Uterus (tissue), 4 donors: ENCODE results near the gene OR5C1. TPM values are rescaled to one million over a fixed set of nuclear protein-coding genes. Genes with fewer than 3 reads are reported as not detected.
A peak's percentile ranks its signal among the peaks of the same experiment; 100 is the strongest.
"Not testable (repeated sequence)": the region's sequence is repeated elsewhere in the genome, so short reads cannot be mapped to it uniquely, and the experiment has no call there.

Source experiments
- DNase-seq, 2 donors: peaks; one replicate each; pipeline ENCODE4 v3.0.0-alpha.2; 2019 to 2020
- H3K27ac ChIP-seq, 2 donors: fragments of 200-600 bp; sonication (generic); 1 replicate in 1 of 2; 2 replicates in 1 of 2; pipeline ENCODE4 v1.5.1; 2016 to 2018
- H3K27me3 ChIP-seq, 2 donors: fragments of 200-600 bp; sonication (generic); one replicate each; pipeline ENCODE4 v1.5.1; 2018 to 2019; ENCODE audit warnings: control low read depth in 1 of 2
- H3K36me3 ChIP-seq, 2 donors: fragments of 200-600 bp; sonication (generic); one replicate each; pipeline ENCODE4 v1.5.1; 2019; ENCODE audit warnings: control low read depth in 1 of 2
- H3K4me1 ChIP-seq, 2 donors: fragments of 200-600 bp; sonication (generic); one replicate each; pipeline ENCODE4 v1.5.1; 2018 to 2019; ENCODE audit warnings: control low read depth in 1 of 2
- H3K4me3 ChIP-seq, 2 donors: fragments of 200-600 bp; sonication (generic); 1 replicate in 1 of 2; 2 replicates in 1 of 2; pipeline ENCODE4 v1.5.1; 2018 to 2019; ENCODE audit warnings: mild to moderate bottlenecking in 1 of 2
- H3K9me3 ChIP-seq, 2 donors: fragments of 200-600 bp; sonication (generic); one replicate each; pipeline ENCODE4 v1.5.1; 2019; ENCODE audit warnings: control low read depth in 1 of 2
- CTCF ChIP-seq, 4 experiments: fragments of 200-600 bp in 2 of 4; fragments of 450-650 bp in 2 of 4; sonication (generic) in 2 of 4; IDR thresholded peaks; one replicate each; pipeline ENCODE4 v1.5.1; 2016 to 2019; ENCODE audit warnings: antibody characterized with exemption in 4 of 4, mild to moderate bottlenecking in 2 of 4, moderate library complexity in 1 of 4
- POLR2A ChIP-seq, 2 donors: fragments of 450-650 bp; IDR thresholded peaks; one replicate each; pipeline ENCODE4 v1.6.1; 2016; ENCODE audit warnings: antibody characterized with exemption in 2 of 2, mild to moderate bottlenecking in 1 of 2, moderate library complexity in 1 of 2
- intact Hi-C: fragments of 100-400 bp; cut with DNase I; formaldehyde crosslinking; loops from one replicate; pipeline ENCODE4 v1.15.1; 2023; ENCODE audit warnings: low total_unique reads
- total RNA-seq, 4 donors: library from RNA; depleted of rRNA in 3 of 4; stranded (reverse); fragments of >200 nt in 3 of 4; gene quantifications; one replicate each; pipeline versions ENCODE4 v1.1.0 to v1.2.4, GENCODE V29; 2014 to 2023
- donor health status: DM: yes; HTN: yes; CAD: no.

Gene OR5C1
- total RNA-seq, 4 donors from 2014 or later = not detected

- Histone ChIP-seq H3K36me3 (no peaks in the 10 kb centered on the region), H3K9me3 (no peaks in the 10 kb centered on the region)
Measured at GRCh38 chr9:122822938-122823337, 34.2 kb downstream of the OR5C1 start.

GRCh38 chr9:122827761-122828093, 39.0 kb downstream of the OR5C1 start:
- Histone ChIP-seq H3K27me3 (no peaks in the 10 kb centered on the region), H3K36me3 (no peaks in the 10 kb centered on the region), H3K4me3 (peak overlapping the region; percentile 92), H3K4me1 (peaks cover 8 to 10% of the 10 kb centered on the region in 2 donors), H3K9me3 (no peaks in the 10 kb centered on the region), H3K27ac (peak overlapping the region; percentile 96 to 97)
- intact Hi-C loops = no loop called here
- DNase-seq = no peak
- TF ChIP-seq CTCF (IDR thresholded peaks at IDR 0.05) (no peak), POLR2A (IDR thresholded peaks at IDR 0.05) (no peak)

More at GRCh38 chr9:122822938-122823337, 34.2 kb downstream of the OR5C1 start:
- Histone ChIP-seq H3K27ac (peak overlapping the region; percentile 44 to 56), H3K4me1 (peaks cover 8 to 10% of the 10 kb centered on the region in 2 donors), H3K27me3 (no peaks in the 10 kb centered on the region), H3K4me3 (no peak overlapping the region)
- intact Hi-C loops = no loop called here
- TF ChIP-seq POLR2A (IDR thresholded peaks at IDR 0.05) (no peak), CTCF (IDR thresholded peaks at IDR 0.05) (no peak)
- no peak for DNase-seq

DNA sequence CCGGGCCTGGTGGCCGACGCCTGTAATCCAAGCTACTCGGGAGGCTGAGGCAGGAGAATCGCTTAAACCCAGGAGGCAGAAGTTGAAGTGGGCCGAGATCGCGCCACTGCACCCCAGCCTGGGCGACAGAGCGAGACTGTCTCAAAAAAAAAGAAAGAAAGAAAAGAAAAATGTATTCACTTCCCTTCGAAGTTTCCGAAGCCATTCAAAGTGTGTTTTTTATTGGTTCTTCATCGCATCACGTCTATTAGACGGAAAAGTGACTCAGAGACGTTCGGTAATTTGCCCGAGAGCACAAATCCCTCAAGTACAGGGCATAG, 40.2 kb downstream of the OR5C1 start:
- intact Hi-C loops, H3K27me3 ChIP-seq, H3K36me3 ChIP-seq, DNase-seq, H3K4me1 ChIP-seq, H3K9me3 ChIP-seq: not testable (repeated sequence)
- Histone ChIP-seq H3K4me3 (peak overlapping the region; percentile 92), H3K27ac (peak overlapping the region; percentile 96 to 97)

DNA sequence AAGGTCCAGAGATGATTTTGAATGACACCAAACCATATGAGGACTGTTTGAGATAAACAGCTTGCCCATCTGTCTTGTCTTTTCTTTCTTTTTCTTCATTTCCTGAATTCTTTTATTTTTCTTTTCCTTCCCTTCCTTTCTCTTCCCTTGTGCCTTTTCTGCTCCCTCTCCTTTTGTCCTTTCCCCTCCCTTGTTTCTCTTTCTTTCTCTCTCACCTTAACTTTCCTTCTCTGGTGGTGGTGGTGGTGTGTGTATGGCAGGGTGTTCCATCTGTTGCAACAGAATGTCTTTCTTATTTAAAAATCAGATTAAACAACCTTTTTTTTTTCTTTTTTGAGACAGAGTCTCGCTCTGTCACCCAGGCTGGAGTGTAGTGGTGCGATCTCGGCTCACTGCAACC, 43.5 kb downstream of the OR5C1 start:
- intact Hi-C loops = no loop called here
- peaks cover 0 to 2% of the 10 kb centered on the region in 2 donors for H3K4me1 ChIP-seq
- H3K4me3 ChIP-seq = no peak overlapping the region
- H3K36me3 ChIP-seq = no peaks in the 10 kb centered on the region
- no peak for DNase-seq
- H3K27ac ChIP-seq = no peak overlapping the region
- H3K27me3 ChIP-seq = no peaks in the 10 kb centered on the region
- TF ChIP-seq CTCF (IDR thresholded peaks at IDR 0.05) (no peak), POLR2A (IDR thresholded peaks at IDR 0.05) (no peak)
- no peaks in the 10 kb centered on the region for H3K9me3 ChIP-seq

DNA sequence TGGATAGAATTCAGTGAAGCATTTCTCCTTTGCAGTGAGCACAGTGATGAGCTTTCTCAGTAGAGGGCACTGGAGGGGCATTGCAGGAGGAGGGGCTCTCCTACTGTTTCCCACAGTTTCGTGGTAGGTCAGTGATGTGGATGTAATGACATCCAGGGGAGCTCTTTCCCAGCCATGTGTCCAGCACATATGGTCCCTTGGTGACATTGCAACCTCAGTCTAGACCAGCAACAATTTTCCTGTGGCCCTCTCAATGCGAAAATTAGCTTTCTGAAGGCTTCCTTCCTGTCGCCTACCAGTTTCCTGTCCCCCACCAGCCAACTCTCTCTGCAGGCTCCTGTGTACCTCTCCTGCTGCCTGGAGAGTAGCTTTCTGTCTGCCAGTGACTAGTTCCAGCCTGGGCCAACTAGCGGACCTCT, 46.6 kb downstream of the OR5C1 start:
- no peak overlapping the region for H3K27ac ChIP-seq
- no peak overlapping the region for H3K4me3 ChIP-seq
- H3K4me1 ChIP-seq = no peaks in the 10 kb centered on the region
- no peaks in the 10 kb centered on the region for H3K9me3 ChIP-seq
- no peaks in the 10 kb centered on the region for H3K27me3 ChIP-seq
- TF ChIP-seq POLR2A (IDR thresholded peaks at IDR 0.05) (no peak), CTCF (IDR thresholded peaks at IDR 0.05) (no peak)
- intact Hi-C loops = no loop called here
- no peak for DNase-seq
- H3K36me3 ChIP-seq = no peaks in the 10 kb centered on the region

GRCh38 chr9:122837266-122837850, 48.6 kb downstream of the OR5C1 start:
- no peak overlapping the region for H3K4me3 ChIP-seq
- TF ChIP-seq CTCF (IDR thresholded peaks at IDR 0.05) (no peak), POLR2A (IDR thresholded peaks at IDR 0.05) (no peak)
- no peak for DNase-seq
- intact Hi-C loops = no loop called here
- H3K27me3 ChIP-seq = no peaks in the 10 kb centered on the region
- H3K9me3 ChIP-seq = no peaks in the 10 kb centered on the region
- no peak overlapping the region for H3K27ac ChIP-seq
- no peaks in the 10 kb centered on the region for H3K36me3 ChIP-seq
- H3K4me1 ChIP-seq = no peaks in the 10 kb centered on the region

- intact Hi-C loops, H3K36me3 ChIP-seq, H3K27ac ChIP-seq, H3K4me3 ChIP-seq, H3K27me3 ChIP-seq, H3K9me3 ChIP-seq, DNase-seq, H3K4me1 ChIP-seq: not testable (repeated sequence)
Measured at GRCh38 chr9:122838441-122838840, 49.7 kb downstream of the OR5C1 start.
